Thyroid gland (tissue), 4 donors: ENCODE data around the gene AKR1B15. TPM values are rescaled to one million over a fixed set of nuclear protein-coding genes. Genes with fewer than 3 reads are reported as not detected.

Experiments used
- DNase-seq, 2 donors: peaks; one replicate each; pipeline ENCODE4 v3.0.0-alpha.2; 2019
- H3K27ac ChIP-seq, 3 donors: fragments of 200-600 bp; sonication (generic); 1 replicate in 2 of 3; 2 replicates in 1 of 3; pipeline ENCODE4 v1.5.1; 2016 to 2019; ENCODE audit warnings: mild to moderate bottlenecking in 1 of 3, moderate library complexity in 1 of 3
- H3K27me3 ChIP-seq: fragments of 200-600 bp; sonication (generic); one replicate; pipeline ENCODE4 v1.5.1; 2019
- H3K36me3 ChIP-seq, 2 donors: fragments of 200-600 bp; sonication (generic); one replicate each; pipeline ENCODE4 v1.5.1; 2016 to 2019
- H3K4me1 ChIP-seq, 2 donors: fragments of 200-600 bp; sonication (generic); one replicate each; pipeline ENCODE4 v1.5.1; 2017 to 2019
- H3K4me3 ChIP-seq, 3 donors: fragments of 200-600 bp; sonication (generic); replicated peaks in 1 of 3; 1 replicate in 2 of 3; 2 replicates in 1 of 3; pipeline ENCODE4 v1.5.1; 2016; ENCODE audit warnings: mild to moderate bottlenecking in 1 of 3
- H3K9me3 ChIP-seq: fragments of 200-600 bp; sonication (generic); one replicate; pipeline ENCODE4 v1.5.1; 2017
- POLR2A ChIP-seq, 2 donors: fragments of 450-650 bp; IDR thresholded peaks; one replicate each; pipeline ENCODE4 v1.6.1; 2017; ENCODE audit warnings: antibody characterized with exemption in 2 of 2, mild to moderate bottlenecking in 2 of 2, moderate library complexity in 1 of 2
- WGBS, 2 donors: methylation state at CpG; one replicate each; pipeline ENCODE4 v1.1.5; 2017; 5-methylcytosine and 5-hydroxymethylcytosine counted together
- intact Hi-C: fragments of 100-400 bp; cut with DNase I; formaldehyde crosslinking; loops from one replicate; pipeline ENCODE4 v1.15.1; 2023
- total RNA-seq, 4 donors: library from RNA; depleted of rRNA; stranded (reverse); fragments of >200 nt; gene quantifications; one replicate each; pipeline ENCODE4 v1.2.3, GENCODE V29; 2016
- TF ChIP-seq, protein P1 (sequence below), 6 experiments: fragments of 200-600 bp in 3 of 6; fragments of 450-650 bp in 3 of 6; sonication (generic) in 3 of 6; IDR thresholded peaks; one replicate each; pipeline ENCODE4 v1.5.1; 2016 to 2019; ENCODE audit warnings: antibody characterized with exemption in 6 of 6, mild to moderate bottlenecking in 2 of 6, inconsistent platforms in 1 of 6, moderate library complexity in 1 of 6

AKR1B15 gene
- 1 to 10 TPM in 1 of 4 donors, under 1 TPM in 1, not detected in 2; 0.56 to 1.2 TPM for total RNA-seq

DNA sequence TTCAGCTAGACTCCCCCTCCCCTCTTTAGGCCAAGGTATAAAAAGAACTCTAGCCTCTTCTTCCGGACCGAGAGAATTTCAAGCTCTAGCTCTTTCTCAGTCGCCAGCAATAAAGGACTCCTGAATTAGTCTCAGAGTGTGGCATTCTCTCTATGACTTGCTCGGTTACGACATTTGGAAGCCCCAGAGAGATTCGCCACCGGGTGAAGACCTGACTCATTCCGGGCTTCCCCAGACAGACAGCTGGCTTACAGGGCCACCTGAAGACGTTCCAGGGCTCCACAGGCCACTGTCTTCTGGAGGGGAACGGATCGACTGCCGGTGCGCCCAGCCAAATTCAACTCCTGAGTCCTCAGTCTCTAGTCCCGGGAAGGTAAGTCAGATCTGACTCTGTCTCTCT lies at the start of gene AKR1B15:
Gene AKR1B15 (plus strand): TSS at position 234 of the 400 bp plus-strand sequence. CDS start 15,510 bp downstream, outside the sequence.
- DNase-seq, result no peak
- intact Hi-C loops, result no loop called here

DNA sequence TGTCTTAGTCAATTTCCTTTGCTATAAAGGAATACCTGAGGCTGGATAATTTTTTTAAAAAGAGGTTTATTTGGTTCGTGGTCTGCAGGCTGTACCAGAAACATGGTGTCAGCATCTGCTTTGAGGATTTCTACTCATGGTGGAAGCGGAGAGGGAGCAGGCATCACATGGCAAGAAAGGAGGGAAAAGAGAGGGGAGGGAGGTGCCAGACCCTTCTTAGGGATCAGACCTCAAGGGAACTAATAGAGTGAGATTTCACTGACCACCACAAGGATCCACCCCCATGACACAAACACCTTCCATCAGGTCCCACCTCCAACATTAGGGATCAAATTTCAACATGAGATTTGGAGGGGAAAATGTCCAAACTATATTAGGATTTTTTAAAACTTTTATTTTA lies 48.5 kb upstream of the AKR1B15 start:
- intact Hi-C loops, result no loop called here
- TF ChIP-seq, protein P1, sequence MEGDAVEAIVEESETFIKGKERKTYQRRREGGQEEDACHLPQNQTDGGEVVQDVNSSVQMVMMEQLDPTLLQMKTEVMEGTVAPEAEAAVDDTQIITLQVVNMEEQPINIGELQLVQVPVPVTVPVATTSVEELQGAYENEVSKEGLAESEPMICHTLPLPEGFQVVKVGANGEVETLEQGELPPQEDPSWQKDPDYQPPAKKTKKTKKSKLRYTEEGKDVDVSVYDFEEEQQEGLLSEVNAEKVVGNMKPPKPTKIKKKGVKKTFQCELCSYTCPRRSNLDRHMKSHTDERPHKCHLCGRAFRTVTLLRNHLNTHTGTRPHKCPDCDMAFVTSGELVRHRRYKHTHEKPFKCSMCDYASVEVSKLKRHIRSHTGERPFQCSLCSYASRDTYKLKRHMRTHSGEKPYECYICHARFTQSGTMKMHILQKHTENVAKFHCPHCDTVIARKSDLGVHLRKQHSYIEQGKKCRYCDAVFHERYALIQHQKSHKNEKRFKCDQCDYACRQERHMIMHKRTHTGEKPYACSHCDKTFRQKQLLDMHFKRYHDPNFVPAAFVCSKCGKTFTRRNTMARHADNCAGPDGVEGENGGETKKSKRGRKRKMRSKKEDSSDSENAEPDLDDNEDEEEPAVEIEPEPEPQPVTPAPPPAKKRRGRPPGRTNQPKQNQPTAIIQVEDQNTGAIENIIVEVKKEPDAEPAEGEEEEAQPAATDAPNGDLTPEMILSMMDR (IDR thresholded peaks at IDR 0.05), result no peak
- TF ChIP-seq POLR2A (IDR thresholded peaks at IDR 0.05), result no peak
- Histone ChIP-seq H3K9me3 (no peaks in the 10 kb centered on the region), H3K4me1 (no peaks in the 10 kb centered on the region), H3K27ac (no peak overlapping the region), H3K4me3 (no peak overlapping the region), H3K36me3 (no peaks in the 10 kb centered on the region), H3K27me3 (no peaks in the 10 kb centered on the region)
- DNase-seq, result no peak
- 81 to 87% methylated on average over 2 of the region's 2 CpGs for WGBS, 2 donors

More for the DNA sequence above, at the start of gene AKR1B15:
- 84 to 85% methylated on average over 14 of the region's 14 CpGs for WGBS, 2 donors
- Histone ChIP-seq H3K27ac (peak within 1 kb of the TSS in 2 of 3 donors; percentile 31 to 38), H3K9me3 (no peaks in the 10 kb centered on the region), H3K27me3 (no peaks in the 10 kb centered on the region), H3K4me3 (no peak within 1 kb of the TSS), H3K36me3 (no peaks in the 10 kb centered on the region), H3K4me1 (peaks cover 0 to 4% of the 10 kb centered on the region in 2 donors)
- TF ChIP-seq, protein P1 (IDR thresholded peaks at IDR 0.05), result no peak
- TF ChIP-seq POLR2A (IDR thresholded peaks at IDR 0.05), result no peak

DNA sequence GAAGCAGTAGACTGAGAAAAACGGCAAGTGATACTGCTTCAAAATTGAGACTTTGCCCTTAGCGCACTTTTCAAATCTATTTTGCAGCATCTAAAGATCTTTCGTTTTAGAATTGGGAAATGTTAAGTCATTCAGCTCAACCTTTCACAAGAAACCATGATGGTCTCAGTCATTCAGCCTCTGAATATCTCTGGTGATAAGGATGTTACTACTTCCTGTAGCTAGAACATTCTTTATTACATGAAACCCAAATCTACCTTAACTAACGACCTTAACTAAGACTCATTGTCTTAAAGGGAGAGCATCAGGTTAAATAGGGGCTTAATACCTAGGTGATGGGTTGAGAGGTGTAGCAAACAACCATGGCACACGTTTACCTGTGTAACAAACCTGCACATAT lies 47.9 kb upstream of the AKR1B15 start:
- Histone ChIP-seq H3K9me3 (no peaks in the 10 kb centered on the region), H3K4me3 (no peak overlapping the region), H3K27me3 (no peaks in the 10 kb centered on the region), H3K36me3 (no peaks in the 10 kb centered on the region), H3K27ac (no peak overlapping the region), H3K4me1 (no peaks in the 10 kb centered on the region)
- WGBS, 2 donors, result 75 to 77% methylated on average over 5 of the region's 5 CpGs
- no peak for DNase-seq
- intact Hi-C loops, result no loop called here
- no peak for TF ChIP-seq POLR2A (IDR thresholded peaks at IDR 0.05)
- TF ChIP-seq, protein P1 (IDR thresholded peaks at IDR 0.05), result no peak

DNA sequence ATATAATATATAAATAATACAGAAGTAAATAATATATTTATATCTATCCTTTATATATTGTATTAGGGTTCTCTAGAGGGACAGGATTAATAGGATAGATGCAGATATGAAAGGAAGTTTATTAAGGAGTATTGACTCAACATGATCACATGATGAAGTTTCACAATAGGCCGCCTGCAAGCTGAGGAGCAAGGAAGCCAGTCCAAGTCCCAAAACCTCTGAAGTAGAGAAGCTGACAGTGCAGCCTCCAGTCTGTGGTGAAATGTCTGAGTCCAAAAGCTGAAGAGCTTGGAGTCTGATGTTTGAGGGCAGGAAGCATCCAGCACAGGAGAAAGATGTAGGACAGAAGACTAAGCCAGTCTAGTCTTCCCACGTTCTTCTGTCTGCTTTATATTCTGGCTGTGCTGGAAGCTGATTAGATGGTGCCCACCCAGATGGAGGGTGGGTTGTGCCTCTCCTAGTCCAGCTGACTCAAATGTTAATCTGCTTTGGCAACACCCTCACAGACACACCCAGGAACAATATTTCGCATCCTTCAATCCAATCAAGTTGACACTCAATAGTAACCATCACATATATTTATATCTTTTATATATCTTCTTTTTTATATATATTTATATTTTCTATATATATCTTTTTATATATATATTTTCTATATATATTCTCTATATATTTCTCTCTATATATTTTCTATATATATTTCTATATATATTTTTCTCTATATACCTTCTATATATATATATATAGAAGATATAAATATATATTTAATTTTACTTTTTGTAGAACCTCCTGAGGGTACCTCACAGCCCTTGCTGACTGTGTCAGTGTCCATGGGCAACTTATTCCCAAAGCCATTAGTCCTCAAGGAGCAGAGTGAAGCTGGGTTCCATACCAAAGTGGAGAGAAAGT lies 46.2 kb upstream of the AKR1B15 start:
- Histone ChIP-seq H3K27me3 (no peaks in the 10 kb centered on the region), H3K9me3 (no peaks in the 10 kb centered on the region), H3K36me3 (no peaks in the 10 kb centered on the region), H3K4me3 (no peak overlapping the region), H3K4me1 (no peaks in the 10 kb centered on the region), H3K27ac (no peak overlapping the region)
- intact Hi-C loops, result no loop called here
- WGBS, 2 donors, result 73 to 75% methylated on average over 3 of the region's 3 CpGs
- no peak for TF ChIP-seq POLR2A (IDR thresholded peaks at IDR 0.05)
- TF ChIP-seq, protein P1 (IDR thresholded peaks at IDR 0.05), result no peak
- DNase-seq, result peak; percentile 7 to 21

DNA sequence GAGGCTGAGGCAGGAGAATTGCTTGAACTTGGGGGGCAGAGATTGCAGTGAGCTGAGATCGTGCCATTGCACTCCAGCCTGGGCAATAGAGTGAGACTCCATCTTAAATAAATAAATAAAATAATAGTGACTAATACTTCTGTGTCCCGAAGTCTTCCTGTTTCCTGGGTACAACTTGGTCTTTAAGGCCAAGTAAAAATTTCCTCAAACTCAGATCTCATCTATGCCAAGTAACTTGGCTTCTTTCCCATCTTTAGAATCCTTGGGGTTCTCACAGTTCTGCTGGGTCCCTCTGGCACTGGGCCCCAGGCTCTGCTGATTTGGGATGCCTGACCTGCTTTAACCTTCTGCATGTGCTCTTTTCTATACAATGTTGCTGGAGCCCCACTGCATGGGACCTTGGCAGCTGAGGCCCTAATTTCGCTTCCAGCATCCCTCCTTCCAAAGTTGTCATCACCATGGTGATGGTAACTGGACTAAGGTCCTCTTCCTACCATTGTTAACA lies 44.2 kb upstream of the AKR1B15 start:
- WGBS, 2 donors, result 69 to 79% methylated on average over 3 of the region's 3 CpGs
- intact Hi-C loops, result no loop called here
- TF ChIP-seq, protein P1 (IDR thresholded peaks at IDR 0.05), result no peak
- no peak for TF ChIP-seq POLR2A (IDR thresholded peaks at IDR 0.05)

More for the DNA sequence above, 44.2 kb upstream of the AKR1B15 start:
- Histone ChIP-seq H3K27ac (no peak overlapping the region), H3K27me3 (no peaks in the 10 kb centered on the region), H3K9me3 (no peaks in the 10 kb centered on the region), H3K36me3 (no peaks in the 10 kb centered on the region), H3K4me3 (no peak overlapping the region), H3K4me1 (no peaks in the 10 kb centered on the region)
- DNase-seq, result no peak
